ENCODE data around the gene ALG3.

Gene ALG3

DNA sequence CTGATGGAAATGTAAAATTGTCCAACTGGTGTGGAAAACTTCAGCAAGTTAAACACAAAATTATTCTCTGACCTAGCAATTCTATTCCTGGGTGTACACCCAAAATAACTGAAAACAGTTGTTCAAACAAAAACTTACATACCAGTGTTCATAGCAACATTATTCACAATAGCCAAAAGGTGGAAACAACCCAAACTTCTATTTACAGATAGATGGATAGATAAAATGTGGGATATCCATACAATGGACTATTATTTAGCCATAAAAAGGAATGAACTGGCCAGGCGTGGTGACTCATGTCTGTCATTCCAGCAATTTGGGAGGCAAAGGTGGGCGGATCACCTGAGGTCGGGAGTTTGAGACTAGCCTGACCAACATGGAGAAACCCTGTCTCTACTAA is 26.2 kb downstream of the ALG3 start:
- H3K36me3 Mint-ChIP-seq: no peaks in the 10 kb centered on the region
- no peak overlapping the region for H3K4me3 Mint-ChIP-seq
- H3K27me3 Mint-ChIP-seq: peaks cover 31% of the 10 kb centered on the region
- no peaks in the 10 kb centered on the region for H3K9me3 Mint-ChIP-seq
- CTCF ChIA-PET: no interaction called here
- no peaks in the 10 kb centered on the region for H3K4me1 Mint-ChIP-seq
- DNase-seq: no peak
- H3K27ac Mint-ChIP-seq: no peak overlapping the region

GRCh38 chr3:184218814-184219213 is 29.9 kb downstream of the ALG3 start:
- H3K4me1 Mint-ChIP-seq: no peaks in the 10 kb centered on the region
- H3K4me3 Mint-ChIP-seq: no peak overlapping the region
- peaks cover 4% of the 10 kb centered on the region for H3K27me3 Mint-ChIP-seq
- no peaks in the 10 kb centered on the region for H3K36me3 Mint-ChIP-seq
- H3K27ac Mint-ChIP-seq: no peak overlapping the region
- no peaks in the 10 kb centered on the region for H3K9me3 Mint-ChIP-seq
- DNase-seq: no peak
- CTCF ChIA-PET: interaction anchor here (1.5 kb wide), 1 partner anchor 8 kb away, joined by 5 read pairs; no protein-coding TSS in a partner anchor

GRCh38 chr3:184211718-184212117 is 37.0 kb downstream of the ALG3 start:
- H3K36me3 Mint-ChIP-seq: no peaks in the 10 kb centered on the region
- CTCF ChIA-PET: interaction anchor here (2.8 kb wide), 1 partner anchor 16 kb away, joined by 13 read pairs; no protein-coding TSS in a partner anchor
- no peak for DNase-seq
- no peaks in the 10 kb centered on the region for H3K4me1 Mint-ChIP-seq
- peaks cover 18% of the 10 kb centered on the region for H3K27me3 Mint-ChIP-seq
- no peaks in the 10 kb centered on the region for H3K9me3 Mint-ChIP-seq
- H3K4me3 Mint-ChIP-seq: no peak overlapping the region
- H3K27ac Mint-ChIP-seq: no peak overlapping the region

- H3K27ac Mint-ChIP-seq: no peak overlapping the region
- DNase-seq: no peak
- no peak overlapping the region for H3K4me3 Mint-ChIP-seq
- peaks cover 22% of the 10 kb centered on the region for H3K27me3 Mint-ChIP-seq
- CTCF ChIA-PET: interaction anchor here (2.8 kb wide), 1 partner anchor 17 kb away, joined by 13 read pairs; no protein-coding TSS in a partner anchor
- H3K4me1 Mint-ChIP-seq: no peaks in the 10 kb centered on the region
- no peaks in the 10 kb centered on the region for H3K9me3 Mint-ChIP-seq
- no peaks in the 10 kb centered on the region for H3K36me3 Mint-ChIP-seq
Measured at GRCh38 chr3:184211297-184211696, 37.5 kb downstream of the ALG3 start.

GRCh38 chr3:184209146-184209923 is 39.4 kb downstream of the ALG3 start:
- peaks cover 24% of the 10 kb centered on the region for H3K27me3 Mint-ChIP-seq
- H3K9me3 Mint-ChIP-seq: no peaks in the 10 kb centered on the region
- no peak for DNase-seq
- CTCF ChIA-PET: interaction anchor here (2.8 kb wide), 1 partner anchor 19 kb away, joined by 13 read pairs; no protein-coding TSS in a partner anchor
- no peaks in the 10 kb centered on the region for H3K4me1 Mint-ChIP-seq
- H3K27ac Mint-ChIP-seq: no peak overlapping the region
- no peaks in the 10 kb centered on the region for H3K36me3 Mint-ChIP-seq
- H3K4me3 Mint-ChIP-seq: no peak overlapping the region

DNA sequence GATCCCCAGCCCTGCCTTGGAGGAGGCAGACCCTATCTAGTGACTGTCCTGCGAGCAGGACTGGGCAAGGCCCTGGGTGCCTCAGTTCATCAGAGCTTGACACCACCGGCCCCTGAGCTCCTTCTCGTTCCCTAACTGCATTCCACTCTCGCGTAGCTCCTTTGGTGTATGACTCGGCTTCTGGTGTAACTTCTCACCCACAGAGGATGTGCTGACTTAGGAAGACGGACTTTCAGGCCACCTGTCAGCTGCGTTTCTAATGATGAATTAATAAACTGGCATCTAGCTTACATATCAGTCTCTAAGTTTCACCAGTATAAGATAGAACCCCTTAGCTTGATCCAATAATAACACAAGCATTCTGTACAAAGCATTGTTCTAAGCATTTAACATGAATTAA is 45.2 kb downstream of the ALG3 start:
- H3K4me3 Mint-ChIP-seq: no peak overlapping the region
- no peaks in the 10 kb centered on the region for H3K36me3 Mint-ChIP-seq
- DNase-seq: no peak
- H3K27me3 Mint-ChIP-seq: peaks cover 30% of the 10 kb centered on the region
- no peaks in the 10 kb centered on the region for H3K4me1 Mint-ChIP-seq
- no peaks in the 10 kb centered on the region for H3K9me3 Mint-ChIP-seq
- CTCF ChIA-PET: interaction anchor here (1.0 kb wide), 1 partner anchor 24 kb away, joined by 5 read pairs; no protein-coding TSS in a partner anchor
- H3K27ac Mint-ChIP-seq: no peak overlapping the region

DNA sequence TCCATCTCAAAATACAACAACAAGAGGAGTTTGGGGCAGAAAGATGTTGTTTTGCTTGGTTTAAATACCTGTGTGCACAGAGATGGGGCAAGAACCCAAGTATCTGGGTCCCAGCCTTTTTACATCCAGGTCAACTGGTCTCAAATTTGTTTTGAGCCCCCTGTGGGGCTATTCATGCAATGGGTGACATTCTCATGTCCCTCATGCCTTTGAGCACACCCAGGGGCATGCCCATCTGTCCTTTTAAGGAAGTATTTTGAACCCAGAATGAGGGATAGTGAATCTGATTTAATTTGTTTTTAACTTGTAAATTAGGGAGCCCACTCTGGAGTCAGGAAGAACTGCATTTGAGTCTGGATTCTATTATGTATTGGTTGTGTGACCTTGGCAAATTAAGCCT is 47.9 kb downstream of the ALG3 start:
- Mint-ChIP-seq H3K27me3 (peaks cover 16% of the 10 kb centered on the region), H3K4me3 (no peak overlapping the region), H3K9me3 (no peaks in the 10 kb centered on the region), H3K36me3 (no peaks in the 10 kb centered on the region), H3K27ac (no peak overlapping the region), H3K4me1 (no peaks in the 10 kb centered on the region)
- CTCF ChIA-PET: no interaction called here
- DNase-seq: no peak

- no peaks in the 10 kb centered on the region for H3K9me3 Mint-ChIP-seq
- H3K27me3 Mint-ChIP-seq: peaks cover 6% of the 10 kb centered on the region
- H3K4me3 Mint-ChIP-seq: no peak overlapping the region
- no peak for DNase-seq
- CTCF ChIA-PET: no interaction called here
- H3K36me3 Mint-ChIP-seq: peaks cover 8% of the 10 kb centered on the region
- no peaks in the 10 kb centered on the region for H3K4me1 Mint-ChIP-seq
- no peak overlapping the region for H3K27ac Mint-ChIP-seq
Measured at GRCh38 chr3:184198509-184198908, 50.3 kb downstream of the ALG3 start.

GRCh38 chr3:184196536-184196935 is 52.2 kb downstream of the ALG3 start:
- CTCF ChIA-PET: interaction anchor here (4.2 kb wide), 1 partner anchor 31 kb away, joined by 15 read pairs; no protein-coding TSS in a partner anchor
- peaks cover 20% of the 10 kb centered on the region for H3K36me3 Mint-ChIP-seq
- no peak for DNase-seq
- no peak overlapping the region for H3K27ac Mint-ChIP-seq
- no peak overlapping the region for H3K4me3 Mint-ChIP-seq
- H3K4me1 Mint-ChIP-seq: no peaks in the 10 kb centered on the region
- peaks cover 3% of the 10 kb centered on the region for H3K27me3 Mint-ChIP-seq
- H3K9me3 Mint-ChIP-seq: no peaks in the 10 kb centered on the region

DNA sequence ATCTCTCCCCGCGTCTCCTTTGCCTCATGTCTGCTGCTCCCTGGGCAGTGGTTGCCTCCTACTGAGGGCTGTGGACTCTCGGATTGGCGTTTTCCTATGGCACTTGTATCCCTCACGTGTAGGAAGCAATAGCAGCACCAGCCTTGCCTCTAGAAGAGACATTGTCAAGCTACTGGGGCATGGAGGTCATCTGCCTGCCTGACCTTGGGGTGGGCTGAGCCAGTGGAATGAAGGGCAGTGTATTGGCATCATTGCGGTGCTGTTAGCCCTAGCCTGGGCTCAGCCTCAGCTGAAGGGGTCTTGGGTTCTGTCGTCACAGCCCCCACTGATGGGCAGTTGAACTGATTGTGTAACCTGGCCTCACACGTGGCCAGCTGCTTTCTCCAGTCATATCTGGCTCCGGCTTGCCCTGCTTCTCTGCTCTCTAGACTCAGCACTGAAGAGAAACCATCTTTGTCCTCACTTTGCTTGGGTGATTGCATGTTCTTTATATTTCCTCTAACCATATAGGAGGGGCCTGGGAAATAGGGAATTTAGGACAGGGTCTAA is 54.7 kb downstream of the ALG3 start:
- Mint-ChIP-seq H3K4me3 (no peak overlapping the region), H3K27ac (no peak overlapping the region), H3K4me1 (no peaks in the 10 kb centered on the region), H3K27me3 (no peaks in the 10 kb centered on the region), H3K36me3 (peaks cover 34% of the 10 kb centered on the region), H3K9me3 (no peaks in the 10 kb centered on the region)
- CTCF ChIA-PET: interaction anchor here (4.2 kb wide), 1 partner anchor 34 kb away, joined by 15 read pairs; no protein-coding TSS in a partner anchor
- DNase-seq: no peak

DNA sequence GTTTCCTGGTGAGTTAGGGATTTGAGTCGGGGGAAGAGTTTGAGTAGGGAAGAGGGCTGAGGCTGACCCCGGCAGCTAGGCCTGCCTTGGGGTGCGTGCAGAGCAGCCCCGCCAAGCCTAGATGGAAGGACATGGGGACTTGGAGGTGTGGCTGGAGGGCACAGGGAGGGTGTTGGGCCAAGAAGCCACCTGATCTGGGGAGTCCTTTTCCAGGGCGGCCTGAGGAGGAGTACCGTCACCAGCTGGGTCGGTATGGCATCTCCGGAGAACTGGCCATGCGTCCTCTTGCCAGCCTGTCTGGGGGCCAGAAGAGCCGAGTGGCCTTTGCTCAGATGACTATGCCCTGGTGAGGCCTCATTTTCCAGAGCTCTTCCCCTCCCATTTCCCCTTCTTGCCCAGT is 55.9 kb downstream of the ALG3 start:
- H3K36me3 Mint-ChIP-seq: peaks cover 44% of the 10 kb centered on the region
- no peak overlapping the region for H3K27ac Mint-ChIP-seq
- CTCF ChIA-PET: no interaction called here

More for the DNA sequence above, 55.9 kb downstream of the ALG3 start:
- peaks cover 5% of the 10 kb centered on the region for H3K4me1 Mint-ChIP-seq
- DNase-seq: no peak
- no peak overlapping the region for H3K4me3 Mint-ChIP-seq
- no peaks in the 10 kb centered on the region for H3K9me3 Mint-ChIP-seq
- H3K27me3 Mint-ChIP-seq: no peaks in the 10 kb centered on the region

Measured in activated naive CD4-positive, alpha-beta T cell treated with anti-CD3 and anti-CD28 coated beads, Interleukin-2, amount 10 ng/mL, durations not matched to agents 7 days and 5 days (primary cell).